GM18508 (cell line): Measurements from ENCODE around the gene SETX.
"Not testable (repeated sequence)": the region's sequence is repeated elsewhere in the genome, so short reads cannot be mapped to it uniquely, and the experiment has no call there.

Experiments used
- ATAC-seq: cut with Tn5 transposase; IDR thresholded peaks from one replicate; pipeline ENCODE4 v1.9.1; 2021; ENCODE audit warnings: moderate number of reproducible peaks; ENCODE audit not compliant: insufficient read depth, unreplicated experiment

SETX gene, protein sequence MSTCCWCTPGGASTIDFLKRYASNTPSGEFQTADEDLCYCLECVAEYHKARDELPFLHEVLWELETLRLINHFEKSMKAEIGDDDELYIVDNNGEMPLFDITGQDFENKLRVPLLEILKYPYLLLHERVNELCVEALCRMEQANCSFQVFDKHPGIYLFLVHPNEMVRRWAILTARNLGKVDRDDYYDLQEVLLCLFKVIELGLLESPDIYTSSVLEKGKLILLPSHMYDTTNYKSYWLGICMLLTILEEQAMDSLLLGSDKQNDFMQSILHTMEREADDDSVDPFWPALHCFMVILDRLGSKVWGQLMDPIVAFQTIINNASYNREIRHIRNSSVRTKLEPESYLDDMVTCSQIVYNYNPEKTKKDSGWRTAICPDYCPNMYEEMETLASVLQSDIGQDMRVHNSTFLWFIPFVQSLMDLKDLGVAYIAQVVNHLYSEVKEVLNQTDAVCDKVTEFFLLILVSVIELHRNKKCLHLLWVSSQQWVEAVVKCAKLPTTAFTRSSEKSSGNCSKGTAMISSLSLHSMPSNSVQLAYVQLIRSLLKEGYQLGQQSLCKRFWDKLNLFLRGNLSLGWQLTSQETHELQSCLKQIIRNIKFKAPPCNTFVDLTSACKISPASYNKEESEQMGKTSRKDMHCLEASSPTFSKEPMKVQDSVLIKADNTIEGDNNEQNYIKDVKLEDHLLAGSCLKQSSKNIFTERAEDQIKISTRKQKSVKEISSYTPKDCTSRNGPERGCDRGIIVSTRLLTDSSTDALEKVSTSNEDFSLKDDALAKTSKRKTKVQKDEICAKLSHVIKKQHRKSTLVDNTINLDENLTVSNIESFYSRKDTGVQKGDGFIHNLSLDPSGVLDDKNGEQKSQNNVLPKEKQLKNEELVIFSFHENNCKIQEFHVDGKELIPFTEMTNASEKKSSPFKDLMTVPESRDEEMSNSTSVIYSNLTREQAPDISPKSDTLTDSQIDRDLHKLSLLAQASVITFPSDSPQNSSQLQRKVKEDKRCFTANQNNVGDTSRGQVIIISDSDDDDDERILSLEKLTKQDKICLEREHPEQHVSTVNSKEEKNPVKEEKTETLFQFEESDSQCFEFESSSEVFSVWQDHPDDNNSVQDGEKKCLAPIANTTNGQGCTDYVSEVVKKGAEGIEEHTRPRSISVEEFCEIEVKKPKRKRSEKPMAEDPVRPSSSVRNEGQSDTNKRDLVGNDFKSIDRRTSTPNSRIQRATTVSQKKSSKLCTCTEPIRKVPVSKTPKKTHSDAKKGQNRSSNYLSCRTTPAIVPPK (N-terminal part only)

DNA sequence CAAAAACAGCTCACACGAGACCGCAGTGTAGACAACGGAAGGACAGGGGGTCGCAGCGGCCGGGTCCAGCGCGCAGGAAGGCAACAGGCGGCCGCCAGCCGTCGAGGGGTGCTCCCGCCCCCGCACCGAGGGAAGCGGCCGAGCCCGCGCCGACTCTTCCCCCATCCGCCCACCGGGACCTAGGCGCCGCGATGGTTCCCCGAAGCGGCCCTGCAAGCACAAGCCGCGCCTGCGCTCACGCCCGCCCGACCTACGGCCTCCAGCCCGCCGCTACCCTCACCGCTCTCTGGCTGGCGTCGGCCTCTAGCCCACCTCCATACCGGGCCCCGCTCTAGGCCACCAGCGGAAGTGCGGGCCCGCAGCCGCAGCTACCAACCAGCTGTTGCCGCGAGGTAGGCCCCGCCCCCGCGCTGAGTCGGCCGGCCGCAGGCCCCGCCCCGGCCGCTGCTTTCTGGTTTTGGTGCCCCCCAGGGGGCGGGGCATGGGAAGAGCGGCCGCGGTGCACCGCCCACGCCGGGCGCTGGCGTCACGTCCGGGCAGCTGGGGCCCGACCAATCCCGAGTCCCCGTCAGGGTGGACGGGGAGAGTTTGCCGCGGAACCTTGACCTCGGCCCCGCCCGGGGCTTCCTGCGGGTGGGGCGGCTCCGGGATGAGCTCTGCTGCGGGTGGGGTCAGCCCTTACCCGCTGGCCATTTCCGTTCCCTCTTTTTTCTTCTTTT, at the start of gene SETX:
TSS of gene SETX (minus strand) at position 350 of the 719 bp plus-strand sequence. CDS start 5,558 bp downstream, outside the sequence.
- ATAC-seq, result peak; percentile 53

DNA sequence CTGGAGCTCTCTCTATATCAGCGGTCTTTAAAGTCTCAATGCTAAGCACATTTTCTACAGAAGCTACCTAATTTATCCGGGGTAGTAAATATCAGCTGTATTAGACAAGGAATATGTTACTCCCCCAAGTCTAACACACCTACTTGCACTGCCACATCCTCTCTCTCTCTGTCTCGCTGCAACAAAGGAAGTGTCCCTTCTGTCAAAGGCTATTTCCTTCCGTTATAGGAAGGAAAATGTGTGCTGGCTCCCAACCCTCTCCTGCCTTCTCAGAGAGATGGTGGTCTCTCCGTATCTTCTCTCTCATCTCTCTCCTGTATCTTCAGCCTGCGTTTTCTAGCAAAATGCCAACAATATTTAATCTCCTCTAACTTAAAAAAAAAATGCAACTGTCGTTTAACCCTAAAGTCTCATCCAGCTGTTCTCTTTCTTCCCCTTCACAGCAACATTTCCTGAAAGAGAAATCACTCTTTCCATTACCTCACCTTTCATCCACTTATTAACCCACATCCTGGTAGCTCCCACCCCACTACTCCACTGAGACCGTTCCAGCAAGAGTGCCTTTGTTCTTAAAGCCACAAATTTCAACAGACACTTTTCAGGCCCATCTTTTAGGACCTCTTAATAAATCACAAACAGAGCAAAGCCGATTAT, 49.6 kb upstream of the SETX start:
- ATAC-seq, result no peak

GRCh38 chr9:132401824-132402223, 47.0 kb upstream of the SETX start:
- no peak for ATAC-seq

DNA sequence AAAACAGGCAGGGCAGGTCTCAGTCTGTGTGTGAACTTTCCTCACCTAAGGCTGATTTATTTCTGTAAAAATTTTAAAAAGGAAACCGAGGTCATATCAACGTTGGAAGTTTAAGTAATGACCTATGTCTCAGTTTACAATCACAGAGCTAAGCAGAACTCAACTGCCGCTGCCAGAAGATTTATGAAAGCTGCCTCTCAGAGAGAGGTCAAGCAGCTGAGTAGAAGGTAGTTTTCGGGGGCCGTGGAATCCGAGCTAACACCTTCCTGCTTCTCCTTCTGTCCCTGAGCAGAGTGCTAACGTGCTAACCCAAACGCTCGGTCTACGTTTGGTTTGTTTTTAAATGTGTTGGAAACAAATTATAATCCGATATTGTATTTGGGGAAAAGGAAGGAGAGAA, 40.8 kb upstream of the SETX start:
- ATAC-seq, result no peak

GRCh38 chr9:132391449-132391848, 36.7 kb upstream of the SETX start:
- no peak for ATAC-seq

GRCh38 chr9:132390966-132391365, 36.2 kb upstream of the SETX start:
- ATAC-seq, result no peak

- ATAC-seq, result no peak
These were observed 32.3 kb upstream of the SETX start for GRCh38 chr9:132387133-132387532.

GRCh38 chr9:132384376-132384775, 29.6 kb upstream of the SETX start:
- no peak for ATAC-seq

GRCh38 chr9:132383462-132383883, 28.7 kb upstream of the SETX start:
- ATAC-seq, result no peak

DNA sequence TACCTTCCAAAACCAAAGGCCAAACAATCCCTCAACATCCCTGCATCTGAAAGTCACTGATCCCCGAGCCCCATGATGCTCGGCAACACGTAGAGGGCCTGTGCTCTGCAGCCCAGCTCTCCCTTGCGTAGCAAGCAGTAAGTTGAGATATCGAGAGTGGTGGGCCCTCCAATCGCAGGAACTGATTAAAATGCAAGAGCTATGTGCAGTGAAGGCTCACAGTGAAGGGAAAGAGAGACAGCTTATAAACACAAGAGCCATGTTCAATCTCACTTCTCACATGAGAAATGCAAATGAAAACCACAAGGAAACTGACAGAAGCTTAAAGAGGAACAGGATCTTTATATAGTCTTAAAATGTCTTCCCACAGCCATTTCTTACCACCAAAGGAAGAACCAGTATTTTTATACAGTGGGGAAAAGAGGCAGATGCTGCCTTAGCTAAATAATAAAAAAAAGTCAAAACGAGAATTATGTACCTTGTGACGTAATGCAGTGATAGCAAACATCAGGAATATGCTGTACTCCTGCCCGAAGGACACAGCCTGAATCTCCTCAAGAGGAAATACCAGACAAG, 27.3 kb upstream of the SETX start:
- no peak for ATAC-seq

GRCh38 chr9:132378416-132378815, 23.6 kb upstream of the SETX start:
- not testable (repeated sequence) for ATAC-seq

DNA sequence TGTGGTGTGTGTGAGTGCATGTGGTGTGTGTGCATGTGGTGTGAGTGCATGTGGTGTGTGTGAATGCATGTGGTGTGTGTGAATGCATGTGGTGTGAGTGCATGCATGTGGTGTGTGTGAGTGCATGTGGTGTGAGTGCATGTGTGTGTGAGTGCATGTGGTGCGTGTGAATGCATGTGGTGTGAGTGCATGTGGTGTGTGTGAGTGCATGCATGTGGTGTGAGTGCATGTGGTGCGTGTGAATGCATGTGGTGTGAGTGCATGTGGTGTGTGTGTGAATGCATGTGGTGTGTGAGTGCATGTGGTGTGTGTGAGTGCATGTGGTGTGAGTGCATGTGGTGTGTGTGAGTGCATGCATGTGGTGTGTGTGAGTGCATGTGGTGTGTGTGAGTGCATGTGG, 23.0 kb upstream of the SETX start:
- not testable (repeated sequence) for ATAC-seq

DNA sequence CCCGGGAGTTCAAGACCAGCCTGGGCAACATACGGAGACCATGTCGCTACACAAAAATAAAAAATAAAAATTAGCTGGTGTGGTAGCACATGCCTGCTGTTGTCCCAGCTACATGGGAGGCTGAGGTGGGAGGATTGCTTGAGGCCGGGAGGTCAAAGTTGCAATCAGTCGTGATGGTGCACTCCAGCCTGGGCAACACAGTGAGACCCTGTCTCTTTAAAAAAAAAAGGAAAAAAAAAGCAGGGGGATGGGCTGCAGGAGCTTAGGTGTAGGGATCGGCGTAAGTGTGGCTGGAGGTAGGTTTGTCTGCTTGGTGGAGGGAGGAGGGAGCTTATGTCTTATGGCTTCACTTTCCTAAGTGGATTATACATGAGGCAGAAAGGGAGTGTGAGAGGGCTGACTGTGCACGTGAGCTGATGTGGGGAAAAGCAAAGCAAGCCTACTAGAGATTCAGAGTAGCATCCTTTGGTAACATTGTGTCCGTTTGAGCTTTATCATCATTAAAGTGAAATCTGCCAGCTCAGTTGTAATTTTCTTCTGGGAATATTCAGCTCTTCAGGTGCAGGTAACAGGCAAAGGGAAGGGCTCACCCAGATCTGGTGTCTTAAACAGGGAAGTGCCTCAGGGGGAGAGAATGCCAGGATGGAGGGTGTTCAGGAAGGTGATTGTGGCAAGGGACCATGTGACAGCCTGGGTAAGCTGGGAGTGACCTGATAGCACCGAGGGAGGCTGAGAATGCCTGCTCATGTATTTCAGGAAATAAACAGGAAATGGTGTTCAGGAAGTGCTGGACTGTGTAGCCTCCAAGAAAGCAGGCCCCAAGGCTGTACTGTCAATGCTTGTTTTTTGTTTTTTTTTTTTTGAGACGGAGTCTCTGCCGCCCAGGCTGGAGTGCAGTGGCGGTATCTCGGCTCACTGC, 17.6 kb upstream of the SETX start:
- ATAC-seq, result no peak

- no peak for ATAC-seq
These were observed 15.8 kb upstream of the SETX start for GRCh38 chr9:132370592-132370991.

- no peak for ATAC-seq
These were observed 14.6 kb upstream of the SETX start for GRCh38 chr9:132369421-132369820.

GRCh38 chr9:132367613-132368313, 13.0 kb upstream of the SETX start:
- no peak for ATAC-seq

DNA sequence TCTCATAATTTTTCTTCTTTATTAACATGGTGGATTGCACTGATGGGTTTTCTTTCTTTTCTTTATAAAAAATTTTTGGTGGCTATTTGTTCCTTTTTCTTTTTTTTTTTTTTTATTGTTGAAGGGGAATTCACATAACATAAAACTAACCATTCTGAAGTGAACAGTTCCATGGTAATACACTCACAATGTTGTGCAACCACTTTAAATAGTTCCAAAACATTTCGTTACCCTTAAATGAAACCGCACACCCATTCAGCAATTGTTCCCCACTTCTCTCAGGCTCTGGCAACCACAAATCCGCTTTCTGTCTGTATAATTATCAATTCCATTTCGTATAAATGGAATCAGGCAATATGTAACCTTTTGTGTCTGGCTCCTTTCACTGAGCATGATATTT, 11.7 kb upstream of the SETX start:
- no peak for ATAC-seq
